Hepatocyte (in vitro differentiated cells): ENCODE measurements around the gene CHSY1. TPM values are rescaled to one million over a fixed set of nuclear protein-coding genes. Genes with fewer than 3 reads are reported as not detected.

Source experiments
- DNase-seq: peaks from one replicate; pipeline ENCODE4 v3.0.0-alpha.2; 2016; ENCODE audit warnings: low spot score
- H2AFZ ChIP-seq: fragments of 200-600 bp; sonication (generic); 2 replicates; pipeline ENCODE4 v1.6.0; 2016; ENCODE audit warnings: antibody characterized with exemption, mild to moderate bottlenecking
- H3K27ac ChIP-seq: fragments of 200-600 bp; sonication (generic); 2 replicates; pipeline ENCODE4 v1.5.1; 2016; ENCODE audit warnings: mild to moderate bottlenecking
- H3K27me3 ChIP-seq: fragments of 200-600 bp; sonication (generic); 2 replicates; pipeline ENCODE4 v1.6.1; 2016
- H3K36me3 ChIP-seq: fragments of 200-600 bp; sonication (generic); replicated peaks from 2 replicates; pipeline ENCODE4 v1.5.1; 2016; ENCODE audit warnings: low read depth; ENCODE audit not compliant: insufficient read depth
- H3K4me1 ChIP-seq: fragments of 200-600 bp; sonication (generic); 2 replicates; pipeline ENCODE4 v1.5.1; 2016; ENCODE audit warnings: mild to moderate bottlenecking, moderate library complexity; ENCODE audit not compliant: insufficient read depth
- H3K4me2 ChIP-seq: fragments of 200-600 bp; sonication (generic); 2 replicates; pipeline ENCODE4 v1.6.0; 2016
- H3K4me3 ChIP-seq: fragments of 200-600 bp; sonication (generic); 2 replicates; pipeline ENCODE4 v1.5.1; 2016; ENCODE audit warnings: mild to moderate bottlenecking
- H3K79me2 ChIP-seq: fragments of 200-600 bp; sonication (generic); 2 replicates; pipeline ENCODE4 v1.6.0; 2017; ENCODE audit warnings: mild to moderate bottlenecking
- H3K9me2 ChIP-seq: fragments of 200-600 bp; sonication (generic); replicated peaks from 2 replicates; pipeline ENCODE4 v1.6.0; 2017; ENCODE audit warnings: mild to moderate bottlenecking; ENCODE audit not compliant: insufficient read depth
- H3K9me3 ChIP-seq: fragments of 200-600 bp; sonication (generic); 2 replicates; pipeline ENCODE4 v1.5.1; 2016; ENCODE audit warnings: low read depth, mild to moderate bottlenecking
- H4K20me1 ChIP-seq: fragments of 200-600 bp; sonication (generic); 2 replicates; pipeline ENCODE4 v1.6.0; 2016; ENCODE audit warnings: mild to moderate bottlenecking; ENCODE audit not compliant: insufficient read depth, poor library complexity, severe bottlenecking
- EZH2 ChIP-seq: fragments of 200-600 bp; sonication (generic); IDR thresholded peaks from 2 replicates; pipeline ENCODE4 v1.6.1; 2016; ENCODE audit warnings: antibody characterized with exemption, mild to moderate bottlenecking, borderline replicate concordance
- EZH2phosphoT487 ChIP-seq: fragments of 200-600 bp; sonication (generic); IDR thresholded peaks from one replicate; pipeline ENCODE4 v1.6.1; 2018; ENCODE audit warnings: antibody characterized with exemption, mild to moderate bottlenecking, low read depth, moderate library complexity; ENCODE audit not compliant: unreplicated experiment, severe bottlenecking
- WGBS: methylation state at CpG from one replicate; pipeline ENCODE4 v1.1.6; 2016; ENCODE audit warnings: low lambda C conversion rate; ENCODE audit errors: missing lambda C conversion rate; 5-methylcytosine and 5-hydroxymethylcytosine counted together
- polyA plus RNA-seq: library from polyadenylated mRNA; unstranded; fragments of >200 nt; fragmentation: Nextera tagmentation; extraction: Ambion mirVana; gene quantifications from 2 replicates; pipeline ENCODE4 v1.2.1, GENCODE V29; 2016
- total RNA-seq: library from RNA; depleted of rRNA; stranded (reverse); fragments of >200 nt; gene quantifications from 2 replicates; pipeline ENCODE4 v1.2.3, GENCODE V29; 2014
- TF ChIP-seq, protein P1 (sequence below): fragments of 200-600 bp; sonication (generic); IDR thresholded peaks from 2 replicates; pipeline ENCODE4 v1.5.1; 2016; ENCODE audit warnings: antibody characterized with exemption, mild to moderate bottlenecking; ENCODE audit not compliant: poor library complexity

CHSY1 gene
- total and polyA plus RNA-seq, 2 experiments from 2014 or later: 22.5 to 27.8 TPM

- H3K27me3 ChIP-seq: no peaks in the 10 kb centered on the region
- TF ChIP-seq EZH2: no peak
- TF ChIP-seq, protein P1, sequence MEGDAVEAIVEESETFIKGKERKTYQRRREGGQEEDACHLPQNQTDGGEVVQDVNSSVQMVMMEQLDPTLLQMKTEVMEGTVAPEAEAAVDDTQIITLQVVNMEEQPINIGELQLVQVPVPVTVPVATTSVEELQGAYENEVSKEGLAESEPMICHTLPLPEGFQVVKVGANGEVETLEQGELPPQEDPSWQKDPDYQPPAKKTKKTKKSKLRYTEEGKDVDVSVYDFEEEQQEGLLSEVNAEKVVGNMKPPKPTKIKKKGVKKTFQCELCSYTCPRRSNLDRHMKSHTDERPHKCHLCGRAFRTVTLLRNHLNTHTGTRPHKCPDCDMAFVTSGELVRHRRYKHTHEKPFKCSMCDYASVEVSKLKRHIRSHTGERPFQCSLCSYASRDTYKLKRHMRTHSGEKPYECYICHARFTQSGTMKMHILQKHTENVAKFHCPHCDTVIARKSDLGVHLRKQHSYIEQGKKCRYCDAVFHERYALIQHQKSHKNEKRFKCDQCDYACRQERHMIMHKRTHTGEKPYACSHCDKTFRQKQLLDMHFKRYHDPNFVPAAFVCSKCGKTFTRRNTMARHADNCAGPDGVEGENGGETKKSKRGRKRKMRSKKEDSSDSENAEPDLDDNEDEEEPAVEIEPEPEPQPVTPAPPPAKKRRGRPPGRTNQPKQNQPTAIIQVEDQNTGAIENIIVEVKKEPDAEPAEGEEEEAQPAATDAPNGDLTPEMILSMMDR: no peak
- TF ChIP-seq EZH2phosphoT487: no peak
- H3K4me2 ChIP-seq: no peak overlapping the region
- DNase-seq: no peak
- H3K79me2 ChIP-seq: no peaks in the 10 kb centered on the region
- no peak overlapping the region for H3K27ac ChIP-seq
- H3K36me3 ChIP-seq: no peaks in the 10 kb centered on the region
- H3K9me3 ChIP-seq: no peaks in the 10 kb centered on the region
- no peak overlapping the region for H3K4me3 ChIP-seq
- H2AFZ ChIP-seq: no peak overlapping the region
- H3K9me2 ChIP-seq: no peaks in the 10 kb centered on the region
- H3K4me1 ChIP-seq: no peaks in the 10 kb centered on the region
- H4K20me1 ChIP-seq: no peaks in the 10 kb centered on the region
- WGBS: 75% methylated on average over 3 of the region's 3 CpGs
Measured at GRCh38 chr15:101266034-101266433, 14.2 kb upstream of the CHSY1 start.

GRCh38 chr15:101264911-101265641, 13.2 kb upstream of the CHSY1 start:
- no peak overlapping the region for H3K27ac ChIP-seq

GRCh38 chr15:101264011-101264410, 12.2 kb upstream of the CHSY1 start:
- no peaks in the 10 kb centered on the region for H3K9me2 ChIP-seq
- no peaks in the 10 kb centered on the region for H4K20me1 ChIP-seq
- H3K9me3 ChIP-seq: no peaks in the 10 kb centered on the region
- no peak overlapping the region for H3K4me2 ChIP-seq
- no peaks in the 10 kb centered on the region for H3K79me2 ChIP-seq
- no peaks in the 10 kb centered on the region for H3K27me3 ChIP-seq
- no peak overlapping the region for H3K27ac ChIP-seq
- no peak overlapping the region for H2AFZ ChIP-seq
- DNase-seq: no peak
- 90% methylated on average over 4 of the region's 4 CpGs for WGBS
- no peak overlapping the region for H3K4me3 ChIP-seq
- H3K36me3 ChIP-seq: no peaks in the 10 kb centered on the region
- TF ChIP-seq, protein P1: no peak
- TF ChIP-seq EZH2phosphoT487 (no peak), EZH2 (no peak)
- no peaks in the 10 kb centered on the region for H3K4me1 ChIP-seq

More at GRCh38 chr15:101264911-101265641, 13.2 kb upstream of the CHSY1 start:
- Histone ChIP-seq H3K27me3 (no peaks in the 10 kb centered on the region), H3K79me2 (no peaks in the 10 kb centered on the region), H3K9me3 (no peaks in the 10 kb centered on the region), H2AFZ (no peak overlapping the region), H3K4me3 (no peak overlapping the region), H3K4me2 (no peak overlapping the region), H3K9me2 (no peaks in the 10 kb centered on the region), H3K4me1 (no peaks in the 10 kb centered on the region), H3K36me3 (no peaks in the 10 kb centered on the region), H4K20me1 (no peaks in the 10 kb centered on the region)
- WGBS: 91% methylated on average over 17 of the region's 17 CpGs
- no peak for DNase-seq
- no peak for TF ChIP-seq EZH2
- no peak for TF ChIP-seq EZH2phosphoT487
- TF ChIP-seq, protein P1: no peak
